Naive thymus-derived CD4-positive, alpha-beta T cell (primary cell): ENCODE results near the gene PPP1R7. TPM values are rescaled to one million over a fixed set of nuclear protein-coding genes. Genes with fewer than 3 reads are reported as not detected.
A peak's percentile ranks its signal among the peaks of the same experiment; 100 is the strongest.

Experiments used
- ATAC-seq: fragments of 150-1000 bp; cut with Tn5 transposase; 2 replicates; pipeline ENCODE4 v1.10.0; 2021; ENCODE audit warnings: mild to moderate bottlenecking, moderate library complexity
- CTCF ChIA-PET: fragments of 350-600 bp; sonication (Branson Sonifier 250); formaldehyde crosslinking; loops from one replicate; lab custom pipeline; 2021; ENCODE audit warnings: antibody characterized with exemption; lab: Charles Lee
- POLR2A ChIA-PET: fragments of 350-600 bp; sonication (Branson Sonifier 250); formaldehyde crosslinking; loops from one replicate; lab custom pipeline; 2021; ENCODE audit warnings: antibody characterized with exemption, inconsistent platforms; lab: Charles Lee
- DNase-seq, 9 donors: peaks; one replicate each; pipeline versions ENCODE4 v3.0.0 to v3.0.0-alpha.2; 2020 to 2022; ENCODE audit warnings: mixed read lengths in 1 of 9
- H3K27ac ChIP-seq: one replicate; pipeline ENCODE4 v1.7.0; 2013; ENCODE audit warnings: mild to moderate bottlenecking, low read depth, low read length, moderate library complexity
- H3K27me3 ChIP-seq, 2 donors: one replicate each; pipeline ENCODE4 v1.7.0; 2013; ENCODE audit warnings: low read length in 2 of 2, mild to moderate bottlenecking in 2 of 2, moderate library complexity in 2 of 2; ENCODE audit not compliant: control insufficient read depth in 2 of 2, insufficient read depth in 2 of 2
- H3K36me3 ChIP-seq, 3 experiments: 1 replicate in 2 of 3; 2 replicates in 1 of 3; pipeline ENCODE4 v1.7.0; 2013; ENCODE audit warnings: low read length in 3 of 3, mild to moderate bottlenecking in 3 of 3, moderate library complexity in 1 of 3; ENCODE audit not compliant: insufficient read depth in 3 of 3, control insufficient read depth in 2 of 3
- H3K4me1 ChIP-seq, 2 donors: one replicate each; pipeline ENCODE4 v1.7.0; 2013; ENCODE audit warnings: low read length in 2 of 2, mild to moderate bottlenecking in 2 of 2, moderate library complexity in 1 of 2; ENCODE audit not compliant: control insufficient read depth in 2 of 2, insufficient read depth in 2 of 2
- H3K4me3 ChIP-seq: 2 replicates; pipeline ENCODE4 v1.7.0; 2013; ENCODE audit warnings: mild to moderate bottlenecking, low read length
- H3K9me3 ChIP-seq, 3 experiments: 1 replicate in 2 of 3; 2 replicates in 1 of 3; pipeline ENCODE4 v1.7.0; 2013; ENCODE audit warnings: low read length in 3 of 3; ENCODE audit not compliant: control insufficient read depth in 2 of 3
- H3K27ac Mint-ChIP-seq, 9 donors: one replicate each; pipeline ENCODE4 v1.8.0; 2020 to 2022; ENCODE audit warnings: mixed read lengths in 9 of 9, mild to moderate bottlenecking in 8 of 9, moderate library complexity in 5 of 9, inconsistent platforms in 2 of 9
- H3K27me3 Mint-ChIP-seq, 5 donors: one replicate each; pipeline ENCODE4 v1.8.0; 2021 to 2022; ENCODE audit warnings: mixed read lengths in 5 of 5, mild to moderate bottlenecking in 1 of 5
- H3K36me3 Mint-ChIP-seq, 5 donors: one replicate each; pipeline ENCODE4 v1.8.0; 2020 to 2022; ENCODE audit warnings: mixed read lengths in 5 of 5, mild to moderate bottlenecking in 3 of 5, inconsistent platforms in 1 of 5
- H3K4me1 Mint-ChIP-seq, 7 donors: one replicate each; pipeline ENCODE4 v1.8.0; 2020 to 2022; ENCODE audit warnings: mixed read lengths in 7 of 7, mild to moderate bottlenecking in 3 of 7, inconsistent platforms in 1 of 7
- H3K4me3 Mint-ChIP-seq, 10 donors: one replicate each; pipeline ENCODE4 v1.8.0; 2020 to 2022; ENCODE audit warnings: mild to moderate bottlenecking in 10 of 10, mixed read lengths in 10 of 10, moderate library complexity in 6 of 10, inconsistent platforms in 2 of 10
- H3K9me3 Mint-ChIP-seq, 11 donors: one replicate each; pipeline ENCODE4 v1.8.0; 2020 to 2022; ENCODE audit warnings: mixed read lengths in 11 of 11, mild to moderate bottlenecking in 4 of 11, inconsistent platforms in 1 of 11, moderate library complexity in 1 of 11
- intact Hi-C, 2 donors: fragments of 100-400 bp; cut with micrococcal nuclease; formaldehyde crosslinking; loops; one replicate each; pipeline ENCODE4 v1.15.1; 2023
- polyA plus RNA-seq, 2 donors: library from polyadenylated mRNA; unstranded; fragments of 300-500 nt; fragmentation: Illumina TruSeq; gene quantifications; one replicate each; pipeline ENCODE4 v1.2.3, GENCODE V29; 2021
- total RNA-seq, 6 experiments: library from RNA in 5 of 6; stranded (reverse) in 5 of 6; gene quantifications; 1 replicate in 5 of 6; 2 replicates in 1 of 6; pipeline ENCODE4 v1.2.3 and lab custom pipeline; 2021 to 2026

Gene PPP1R7
- total and polyA plus RNA-seq, 7 experiments from 2014 or later, result 39.2 to 122 (median 59.0) TPM

DNA sequence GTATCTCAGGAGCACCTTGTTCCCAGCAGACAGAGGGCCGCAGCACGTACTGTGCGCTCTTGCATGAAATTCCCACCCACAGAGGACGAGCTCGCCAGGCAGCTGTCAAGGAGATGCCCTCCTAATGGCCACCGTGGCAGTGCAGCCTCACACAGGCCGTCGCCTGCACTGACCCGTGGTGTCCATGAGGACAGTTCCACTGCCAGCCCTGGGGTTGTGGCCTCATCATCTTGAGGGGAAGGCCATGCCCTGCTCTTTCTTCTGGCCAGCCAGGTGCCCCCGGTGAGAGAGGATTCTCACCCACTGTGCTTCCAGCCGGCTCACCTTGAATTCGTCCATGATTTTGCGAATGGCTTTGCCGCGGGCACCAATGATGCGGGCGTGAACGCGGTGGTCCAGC is 80.2 kb downstream of the PPP1R7 start:
- no peaks in the 10 kb centered on the region for H3K9me3 ChIP-seq
- H3K4me3 ChIP-seq, result no peak overlapping the region
- Mint-ChIP-seq H3K4me3 (no peak overlapping the region), H3K27ac (no peak overlapping the region), H3K9me3 (no peaks in the 10 kb centered on the region), H3K36me3 (peaks cover 0 to 69% (median 28%) of the 10 kb centered on the region in 5 donors), H3K4me1 (peaks cover 0 to 6% (median 0%) of the 10 kb centered on the region in 7 donors), H3K27me3 (no peaks in the 10 kb centered on the region)
- ATAC-seq, result no peak
- no peak overlapping the region for H3K27ac ChIP-seq
- DNase-seq, result no peak
- CTCF ChIA-PET, result no interaction called here
- POLR2A ChIA-PET, result interaction anchor here (0.7 kb wide), 1 partner anchor 58 kb away, joined by 3 read pairs; no protein-coding TSS in a partner anchor
- H3K27me3 ChIP-seq, result no peaks in the 10 kb centered on the region
- H3K4me1 ChIP-seq, result no peaks in the 10 kb centered on the region
- intact Hi-C loops, result no loop called here
- H3K36me3 ChIP-seq, result peaks cover 3 to 86% (median 17%) of the 10 kb centered on the region in 3 experiments

DNA sequence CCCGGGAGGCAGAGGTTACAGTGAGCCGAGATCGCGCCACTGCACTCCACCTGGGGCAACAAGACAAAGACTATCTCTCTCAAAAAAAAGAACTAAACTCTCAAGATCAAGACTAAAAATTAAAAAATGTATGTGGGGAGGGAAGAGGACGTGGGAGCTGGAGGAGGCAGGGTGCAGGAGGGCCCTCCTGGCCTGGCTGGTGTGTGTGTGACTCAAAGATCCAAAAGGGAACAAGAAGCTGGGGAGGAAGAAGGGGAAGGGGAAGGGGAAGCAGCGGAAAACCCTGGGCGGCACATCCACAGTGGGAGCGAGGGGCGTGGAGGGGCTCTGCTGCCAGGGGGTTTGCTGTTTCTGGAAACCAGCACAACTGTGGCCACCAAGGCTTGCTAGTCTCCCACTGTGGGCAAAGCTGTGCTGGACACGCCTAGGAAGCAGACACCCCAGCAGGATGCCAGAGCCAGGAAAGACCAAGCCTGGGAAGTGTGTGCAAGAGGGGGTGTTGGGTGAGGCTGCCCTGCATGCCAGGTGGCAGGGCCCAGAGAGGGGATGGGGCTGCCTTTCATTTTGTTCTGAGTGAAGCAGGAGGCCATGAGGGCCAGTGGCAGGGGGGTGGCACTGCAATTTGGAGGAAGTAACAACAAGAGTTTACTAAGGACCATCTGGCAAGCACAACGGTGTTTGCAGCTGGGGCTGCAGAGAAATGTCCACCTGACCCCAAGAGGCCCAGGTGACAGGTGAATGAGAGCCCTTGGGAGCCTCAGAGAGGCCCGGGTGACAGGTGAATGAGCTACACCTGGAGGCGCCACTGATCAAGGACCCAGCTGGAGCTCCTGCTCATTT is 82.7 kb downstream of the PPP1R7 start:
- H3K4me1 ChIP-seq, result no peaks in the 10 kb centered on the region
- Mint-ChIP-seq H3K9me3 (no peaks in the 10 kb centered on the region), H3K4me3 (no peak overlapping the region), H3K27ac (peak overlapping the region in 1 of 9 donors; percentile 41), H3K4me1 (peaks cover 0 to 6% (median 0%) of the 10 kb centered on the region in 7 donors), H3K36me3 (peaks cover 9 to 84% (median 35%) of the 10 kb centered on the region in 5 donors), H3K27me3 (no peaks in the 10 kb centered on the region)
- ATAC-seq (no peak), DNase-seq (no peak)
- intact Hi-C loops, result no loop called here
- H3K27ac ChIP-seq, result no peak overlapping the region
- H3K9me3 ChIP-seq, result no peaks in the 10 kb centered on the region
- CTCF ChIA-PET, result no interaction called here
- no peak overlapping the region for H3K4me3 ChIP-seq
- H3K36me3 ChIP-seq, result peaks cover 18 to 97% (median 22%) of the 10 kb centered on the region in 3 experiments
- no peaks in the 10 kb centered on the region for H3K27me3 ChIP-seq
- POLR2A ChIA-PET, result interaction anchor here (0.6 kb wide), 1 partner anchor 13 kb away, joined by 4 read pairs; no protein-coding TSS in a partner anchor

Other genes with a start within 250 kb of the PPP1R7 start
- gene CROCC2, start 244.1 kb upstream of the PPP1R7 start, total RNA-seq, result under 1 TPM in 1 of 5 experiments, not detected in 4; 0.22 TPM
- gene CROCC2, start 244.1 kb upstream of the PPP1R7 start, polyA plus RNA-seq, result not detected
- gene SNED1, start 151.8 kb upstream of the PPP1R7 start, total RNA-seq, result 100 to 1,000 TPM in 1 of 5 experiments, 10 to 100 TPM in 4; 20.3 to 120 (median 56.3) TPM
- gene SNED1, start 151.8 kb upstream of the PPP1R7 start, polyA plus RNA-seq, result 1 to 10 TPM; 1.0 to 1.4 TPM
- 100 to 1,000 TPM in 2 of 5 experiments, 10 to 100 TPM in 3; 45.3 to 214 (median 91.8) TPM for gene MTERF4, start 48.2 kb upstream of the PPP1R7 start, total RNA-seq
- gene MTERF4, start 48.2 kb upstream of the PPP1R7 start, polyA plus RNA-seq, result 10 to 100 TPM; 73.1 to 82.3 TPM
- 100 to 1,000 TPM in 3 of 5 experiments, 10 to 100 TPM in 2; 72.0 to 160 (median 127) TPM for gene PASK, start 995 bp upstream of the PPP1R7 start, total RNA-seq
- 10 to 100 TPM; 15.0 to 25.3 TPM for gene PASK, start 995 bp upstream of the PPP1R7 start, polyA plus RNA-seq
- under 1 TPM; 0.16 to 0.94 (median 0.27) TPM for gene ANO7, start 38.2 kb downstream of the PPP1R7 start, total RNA-seq
- under 1 TPM in 1 of 2 donors, not detected in 1; 0.32 TPM for gene ANO7, start 38.2 kb downstream of the PPP1R7 start, polyA plus RNA-seq
- gene HDLBP, start 165.2 kb downstream of the PPP1R7 start, total RNA-seq, result 100 to 1,000 TPM; 127 to 231 (median 169) TPM
- gene HDLBP, start 165.2 kb downstream of the PPP1R7 start, polyA plus RNA-seq, result 10 to 100 TPM; 42.8 to 71.8 TPM
- 100 to 1,000 TPM; 189 to 340 (median 209) TPM for gene SEPTIN2, start 165.5 kb downstream of the PPP1R7 start, total RNA-seq
- 100 to 1,000 TPM; 129 to 134 TPM for gene SEPTIN2, start 165.5 kb downstream of the PPP1R7 start, polyA plus RNA-seq
- 10 to 100 TPM; 12.4 to 31.0 (median 22.1) TPM for gene FARP2, start 205.8 kb downstream of the PPP1R7 start, total RNA-seq
- gene FARP2, start 205.8 kb downstream of the PPP1R7 start, polyA plus RNA-seq, result 1 to 10 TPM; 6.2 to 7.2 TPM